Nephron (organoid): ENCODE data around the gene STOML3.

Experiments
- H3K27ac Mint-ChIP-seq, 3 experiments: 2 replicates each; pipeline ENCODE4 v1.8.0; 2020; ENCODE audit warnings: mixed read lengths in 3 of 3, mild to moderate bottlenecking in 2 of 3, moderate library complexity in 1 of 3
- H3K27me3 Mint-ChIP-seq: 2 replicates; pipeline ENCODE4 v1.8.0; 2021; ENCODE audit warnings: low read depth, mild to moderate bottlenecking, moderate library complexity, mixed read lengths
- H3K36me3 Mint-ChIP-seq: 2 replicates; pipeline ENCODE4 v1.8.0; 2020; ENCODE audit warnings: low read depth, mixed read lengths
- H3K4me1 Mint-ChIP-seq: 2 replicates; pipeline ENCODE4 v1.8.0; 2020; ENCODE audit warnings: mixed read lengths
- H3K4me3 Mint-ChIP-seq, 3 experiments: 2 replicates each; pipeline ENCODE4 v1.8.0; 2020; ENCODE audit warnings: mild to moderate bottlenecking in 3 of 3, mixed read lengths in 3 of 3, moderate library complexity in 2 of 3
- H3K9me3 Mint-ChIP-seq: 2 replicates; pipeline ENCODE4 v1.8.0; 2020; ENCODE audit warnings: mixed read lengths
- CTCF ChIP-seq, 3 experiments: fragments of 200-600 bp; sonication (generic); IDR thresholded peaks; one replicate each; pipeline ENCODE4 v1.5.0; 2021; ENCODE audit warnings: antibody characterized with exemption in 3 of 3; ENCODE audit not compliant: unreplicated experiment in 3 of 3

The STOML3 gene

GRCh38 chr13:38933786-38934185 is 56.8 kb downstream of the STOML3 start:
- Mint-ChIP-seq H3K9me3 (no peaks in the 10 kb centered on the region), H3K27ac (no peak overlapping the region), H3K4me3 (no peak overlapping the region), H3K4me1 (no peaks in the 10 kb centered on the region), H3K36me3 (no peaks in the 10 kb centered on the region), H3K27me3 (no peaks in the 10 kb centered on the region)
- TF ChIP-seq CTCF (IDR thresholded peaks at IDR 0.05; ENCODE audit: unreplicated experiment in 3 of 3): no peak

- no peak for TF ChIP-seq CTCF (IDR thresholded peaks at IDR 0.05; ENCODE audit: unreplicated experiment in 3 of 3)
- Mint-ChIP-seq H3K36me3 (no peaks in the 10 kb centered on the region), H3K9me3 (peaks cover 3% of the 10 kb centered on the region), H3K4me1 (no peaks in the 10 kb centered on the region), H3K4me3 (no peak overlapping the region), H3K27me3 (no peaks in the 10 kb centered on the region), H3K27ac (no peak overlapping the region)
These were observed 68.5 kb downstream of the STOML3 start for GRCh38 chr13:38922170-38922569.

GRCh38 chr13:38921081-38921480 is 69.5 kb downstream of the STOML3 start:
- H3K36me3 Mint-ChIP-seq: no peaks in the 10 kb centered on the region
- no peaks in the 10 kb centered on the region for H3K4me1 Mint-ChIP-seq
- no peak for TF ChIP-seq CTCF (IDR thresholded peaks at IDR 0.05; ENCODE audit: unreplicated experiment in 3 of 3)
- H3K9me3 Mint-ChIP-seq: peaks cover 3% of the 10 kb centered on the region
- H3K27ac Mint-ChIP-seq: no peak overlapping the region
- H3K27me3 Mint-ChIP-seq: no peaks in the 10 kb centered on the region
- H3K4me3 Mint-ChIP-seq: no peak overlapping the region
